A549 (cell line): ENCODE data around the gene MVB12B. TPM values are rescaled to one million over a fixed set of nuclear protein-coding genes. Genes with fewer than 3 reads are reported as not detected.

Experiments
- ATAC-seq, 2 experiments: fragments of 200-7000 bp in 1 of 2; fragments of >200 bp in 1 of 2; cut with Nextera tagmentation in 1 of 2; cut with Tn5 transposase in 1 of 2; 3 replicates each; pipeline versions ENCODE4 v1.8.0 to v1.9.1; 2018 to 2020; ENCODE audit warnings: mild to moderate bottlenecking in 1 of 2, moderate library complexity in 1 of 2
- CTCF ChIA-PET: fragments of 300-600 bp; sonication (Branson Sonifier 250); formaldehyde crosslinking; extraction: SDS; loops from one replicate; lab custom pipeline; 2021; ENCODE audit warnings: antibody characterized with exemption, inconsistent platforms; lab: Yijun Ruan, JAX
- POLR2A ChIA-PET: fragments of 350-600 bp; formaldehyde crosslinking; extraction: SDS; loops from one replicate; lab custom pipeline; 2021; ENCODE audit warnings: antibody characterized with exemption, inconsistent platforms; lab: Yijun Ruan, JAX
- DNase-seq, 2 experiments: peaks; one replicate each; pipeline versions ENCODE4 v3.0.0 to v3.0.0-alpha.2; 2011 to 2016; ENCODE audit warnings: low read depth in 1 of 2, low spot score in 1 of 2
- FAIRE-seq: peaks from 2 replicates; lab custom pipeline; 2011; peaks lifted over from hg19 to GRCh38; lab: Jason Lieb, UNC
- H3K27ac ChIP-seq, 2 experiments: fragments of >200 bp; sonication (Bioruptor Twin); formaldehyde crosslinking; 3 replicates each; pipeline ENCODE4 v1.5.1; 2016 to 2017
- H3K4me1 ChIP-seq: fragments of >200 bp; sonication (Bioruptor Twin); formaldehyde crosslinking; 3 replicates; pipeline ENCODE4 v1.6.1; 2016
- H3K4me2 ChIP-seq: fragments of >200 bp; sonication (Bioruptor Twin); formaldehyde crosslinking; 3 replicates; pipeline ENCODE4 v1.6.1; 2016
- H3K4me3 ChIP-seq: fragments of >200 bp; sonication (Bioruptor Twin); formaldehyde crosslinking; 3 replicates; pipeline ENCODE4 v1.5.1; 2016
- H3K9me3 ChIP-seq: fragments of >200 bp; sonication (Bioruptor Twin); formaldehyde crosslinking; 3 replicates; pipeline ENCODE4 v1.6.1; 2016
- CHD4 ChIP-seq: fragments of 200-600 bp; sonication (generic); IDR thresholded peaks from 2 replicates; pipeline ENCODE4 v1.6.1; 2016; ENCODE audit warnings: antibody characterized with exemption, mild to moderate bottlenecking, borderline replicate concordance
- EP300 ChIP-seq, 2 experiments: fragments of >200 bp; sonication (Bioruptor Twin); formaldehyde crosslinking; IDR thresholded peaks; 2 replicates in 1 of 2; 3 replicates in 1 of 2; pipeline ENCODE4 v1.6.1; 2016 to 2017
- FOSL2 ChIP-seq, 2 experiments: fragments of 450-650 bp in 1 of 2; fragments of >200 bp in 1 of 2; sonication (Bioruptor Twin) in 1 of 2; formaldehyde crosslinking; IDR thresholded peaks; 2 replicates each; pipeline versions ENCODE4 v1.5.0 to v1.6.1; 2016 to 2020; ENCODE audit warnings: mild to moderate bottlenecking in 1 of 2, moderate library complexity in 1 of 2
- GATA3 ChIP-seq: IDR thresholded peaks from 2 replicates; pipeline ENCODE4 v1.6.1; 2012; ENCODE audit warnings: borderline replicate concordance
- HES2 ChIP-seq: fragments of >200 bp; sonication (Bioruptor Twin); formaldehyde crosslinking; IDR thresholded peaks from 2 replicates; pipeline ENCODE4 v1.6.1; 2016
- HOXB5 ChIP-seq: fragments of 250-450 bp; sonication (Bioruptor Pico); IDR thresholded peaks from 2 replicates; pipeline ENCODE4 v1.5.0; 2020; ENCODE audit warnings: mild to moderate bottlenecking, moderate library complexity
- MAFK ChIP-seq: fragments of 450-650 bp; IDR thresholded peaks from 2 replicates; pipeline ENCODE4 v1.6.1; 2014; ENCODE audit not compliant: partially characterized antibody
- MAX ChIP-seq: IDR thresholded peaks from 2 replicates; pipeline ENCODE4 v1.6.1; 2012
- MAZ ChIP-seq: fragments of 150-350 bp; IDR thresholded peaks from 2 replicates; pipeline ENCODE4 v1.6.1; 2014; ENCODE audit warnings: antibody characterized with exemption, low read depth, low read length, borderline replicate concordance
- NPAS2 ChIP-seq: fragments of 250-450 bp; sonication (Bioruptor Pico); IDR thresholded peaks from 2 replicates; pipeline ENCODE4 v1.8.0; 2022; ENCODE audit warnings: mild to moderate bottlenecking, moderate library complexity, borderline replicate concordance
- NR3C1 ChIP-seq: fragments of >200 bp; sonication (Bioruptor Twin); formaldehyde crosslinking; IDR thresholded peaks from 3 replicates; pipeline ENCODE4 v1.6.1; 2017
- PHF8 ChIP-seq: fragments of 200-600 bp; sonication (generic); IDR thresholded peaks from 2 replicates; pipeline ENCODE4 v1.6.1; 2016; ENCODE audit warnings: low read depth, mild to moderate bottlenecking, antibody characterized with exemption, moderate library complexity, borderline replicate concordance
- POLR2A ChIP-seq: IDR thresholded peaks from 2 replicates; pipeline ENCODE4 v1.6.1; 2012; ENCODE audit warnings: mild to moderate bottlenecking, low read length
- REST ChIP-seq: fragments of 200-600 bp; sonication (generic); IDR thresholded peaks from 2 replicates; pipeline ENCODE4 v1.6.1; 2016; ENCODE audit warnings: antibody characterized with exemption, mild to moderate bottlenecking, moderate library complexity
- SREBF2 ChIP-seq: fragments of 450-650 bp; IDR thresholded peaks from 2 replicates; pipeline ENCODE4 v1.6.1; 2014; ENCODE audit warnings: mild to moderate bottlenecking, moderate library complexity
- TP53 ChIP-seq: fragments of 250-450 bp; sonication (Bioruptor Pico); IDR thresholded peaks from 2 replicates; pipeline ENCODE4 v1.5.0; 2021; ENCODE audit warnings: mild to moderate bottlenecking, moderate library complexity
- ZFP36 ChIP-seq: fragments of 450-650 bp; IDR thresholded peaks from 2 replicates; pipeline ENCODE4 v1.6.1; 2014; ENCODE audit warnings: borderline replicate concordance; ENCODE audit not compliant: partially characterized antibody
- ZNF302 ChIP-seq: fragments of 250-450 bp; sonication (Bioruptor Pico); IDR thresholded peaks from 2 replicates; pipeline ENCODE4 v1.9.0; 2021; ENCODE audit warnings: inconsistent platforms, mild to moderate bottlenecking, moderate library complexity
- WGBS: methylation state at CpG from one replicate; pipeline ENCODE4 v1.1.6; 2017; ENCODE audit errors: missing lambda C conversion rate; 5-methylcytosine and 5-hydroxymethylcytosine counted together
- polyA plus RNA-seq, 4 experiments: library from polyadenylated mRNA; depleted of rRNA in 3 of 4; stranded (reverse); fragments of >200 nt; fragmentation: RNase III in 1 of 4; extraction: RNeasy Plus Mini Kit Qiagen cat#74134 plus additional on column Dnase treatment in 1 of 4; gene quantifications; 2 replicates in 3 of 4; 3 replicates in 1 of 4; pipeline ENCODE4 v1.2.3, GENCODE V29; 2011 to 2017

The MVB12B gene
- polyA plus RNA-seq, 2 of the 4 experiments (the other 2 are of a cell fraction): 4.6 to 5.9 TPM

GRCh38 chr9:126478216-126478981, 151.8 kb downstream of the MVB12B start:
- WGBS: 82% methylated on average over 7 of the region's 8 CpGs
- POLR2A ChIA-PET: no interaction called here
- no peak for TF ChIP-seq HOXB5 (CRISPR knock-in tag)

GRCh38 chr9:126479515-126479914, 152.9 kb downstream of the MVB12B start:
- no peak for ATAC-seq
- Histone ChIP-seq H3K4me1 (peaks cover 12% of the 10 kb centered on the region), H3K9me3 (no peaks in the 10 kb centered on the region), H3K4me2 (no peak overlapping the region), H3K4me3 (no peak overlapping the region), H3K27ac (no peak overlapping the region)
- DNase-seq: no peak
- CTCF ChIA-PET: no interaction called here
- no peak for FAIRE-seq
- WGBS: 92% methylated on average over 12 of the region's 12 CpGs
- POLR2A ChIA-PET: no interaction called here
- no peak for TF ChIP-seq PHF8
- TF ChIP-seq SREBF2: no peak
- TF ChIP-seq FOSL2 (IDR thresholded peaks at IDR 0.05): no peak
- TF ChIP-seq FOSL2 (CRISPR knock-in tag; IDR thresholded peaks at IDR 0.05): no peak
- no peak for TF ChIP-seq HES2

More at GRCh38 chr9:126478216-126478981, 151.8 kb downstream of the MVB12B start:
- Histone ChIP-seq H3K9me3 (no peaks in the 10 kb centered on the region), H3K27ac (no peak overlapping the region), H3K4me3 (no peak overlapping the region), H3K4me2 (no peak overlapping the region), H3K4me1 (peaks cover 21% of the 10 kb centered on the region)
- DNase-seq (no peak), FAIRE-seq (no peak), ATAC-seq (no peak)
- CTCF ChIA-PET: interaction anchor here (0.7 kb wide), 1 partner anchor 174 kb away, joined by 3 read pairs; no protein-coding TSS in a partner anchor

GRCh38 chr9:126480813-126481212, 154.2 kb downstream of the MVB12B start:
- WGBS: 89% methylated on average over 6 of the region's 6 CpGs
- FAIRE-seq: no peak

More at GRCh38 chr9:126480813-126481212, 154.2 kb downstream of the MVB12B start:
- H3K4me1 ChIP-seq: no peaks in the 10 kb centered on the region; the same call in 2 of the 3 replicates
- no peak overlapping the region for H3K27ac ChIP-seq
- POLR2A ChIA-PET: no interaction called here
- H3K4me2 ChIP-seq: no peak overlapping the region
- no peak for TF ChIP-seq MAX
- TF ChIP-seq ZFP36: no peak
- no peak for TF ChIP-seq CHD4
- no peak for TF ChIP-seq TP53
- no peak for TF ChIP-seq NPAS2
- no peak for TF ChIP-seq MAZ
- no peak for TF ChIP-seq POLR2A
- TF ChIP-seq ZNF302 (CRISPR knock-in tag): no peak
- no peak for TF ChIP-seq EP300 (IDR thresholded peaks at IDR 0.05)
- no peak for TF ChIP-seq NR3C1
- no peak for TF ChIP-seq MAFK
- TF ChIP-seq REST: no peak
- no peak for TF ChIP-seq GATA3
- no peaks in the 10 kb centered on the region for H3K9me3 ChIP-seq
- CTCF ChIA-PET: interaction anchor here (0.6 to 4.1 kb wide), 7 partner anchors 11 to 341 kb away, joined by 3 to 56 read pairs (median 6); no protein-coding TSS in a partner anchor
- DNase-seq (no peak), ATAC-seq (no peak)
- H3K4me3 ChIP-seq: no peak overlapping the region
